GM21423 (cell line): Measurements from ENCODE around the gene SERPINI1.

Source experiments
- ATAC-seq: cut with Tn5 transposase; IDR thresholded peaks from one replicate; pipeline ENCODE4 v1.9.1; 2021; ENCODE audit warnings: mild to moderate bottlenecking, moderate library complexity; ENCODE audit not compliant: unreplicated experiment

The SERPINI1 gene

GRCh38 chr3:167735233-167736138 lies at the start of gene SERPINI1:
SERPINI1 (plus strand) TSS chr3:167735721; CDS start chr3:167789129, 53,408 bp downstream.
- ATAC-seq, result peak; percentile 59

GRCh38 chr3:167691366-167691765 lies 44.2 kb upstream of the SERPINI1 start:
- peak; percentile 100 for ATAC-seq

- ATAC-seq, result no peak
These were observed 41.4 kb upstream of the SERPINI1 start for GRCh38 chr3:167694121-167694520.

GRCh38 chr3:167700046-167700445 lies 35.5 kb upstream of the SERPINI1 start:
- no peak for ATAC-seq

- no peak for ATAC-seq
These were observed 34.6 kb upstream of the SERPINI1 start for GRCh38 chr3:167700926-167701325.

- no peak for ATAC-seq
These were observed 29.7 kb upstream of the SERPINI1 start for GRCh38 chr3:167705840-167706239.

GRCh38 chr3:167709690-167710089 lies 25.8 kb upstream of the SERPINI1 start:
- no peak for ATAC-seq

- no peak for ATAC-seq
These were observed 25.0 kb upstream of the SERPINI1 start for GRCh38 chr3:167710552-167710951.

- ATAC-seq, result no peak
These were observed 24.1 kb upstream of the SERPINI1 start for GRCh38 chr3:167711439-167711838.

- no peak for ATAC-seq
These were observed 23.1 kb upstream of the SERPINI1 start for GRCh38 chr3:167712445-167712844.

- ATAC-seq, result no peak
These were observed 20.6 kb upstream of the SERPINI1 start for GRCh38 chr3:167714871-167715270.

GRCh38 chr3:167716920-167717319 lies 18.6 kb upstream of the SERPINI1 start:
- ATAC-seq, result no peak

- ATAC-seq, result no peak
These were observed 16.9 kb upstream of the SERPINI1 start for GRCh38 chr3:167718582-167718981.

GRCh38 chr3:167723025-167723512 lies 12.5 kb upstream of the SERPINI1 start:
- ATAC-seq, result no peak

- no peak for ATAC-seq
These were observed 11.6 kb upstream of the SERPINI1 start for GRCh38 chr3:167723872-167724271.

GRCh38 chr3:167728176-167728575 lies 7.3 kb upstream of the SERPINI1 start:
- ATAC-seq, result no peak

GRCh38 chr3:167728632-167729323 lies 6.7 kb upstream of the SERPINI1 start:
- no peak for ATAC-seq

- no peak for ATAC-seq
These were observed 5.9 kb upstream of the SERPINI1 start for GRCh38 chr3:167729591-167729990.

GRCh38 chr3:167731393-167731792 lies 4.1 kb upstream of the SERPINI1 start:
- no peak for ATAC-seq

GRCh38 chr3:167732313-167733065 lies 3.0 kb upstream of the SERPINI1 start:
- ATAC-seq, result no peak

- ATAC-seq, result no peak
These were observed 1.5 kb upstream of the SERPINI1 start for GRCh38 chr3:167733961-167734497.
